Adrenal gland (tissue), 12 donors: Measurements from ENCODE around the gene PRKCE. TPM values are rescaled to one million over a fixed set of nuclear protein-coding genes. Genes with fewer than 3 reads are reported as not detected.

ENCODE experiments used
- DNase-seq, 7 donors: peaks; one replicate each; pipeline ENCODE4 v3.0.0-alpha.2; 2019 to 2020
- H3K27ac ChIP-seq, 5 donors: fragments of 200-600 bp; sonication (generic) in 4 of 5; 1 replicate in 3 of 5; 2 replicates in 2 of 5; pipeline versions ENCODE4 v1.5.1 to v1.8.0; 2016 to 2020; ENCODE audit warnings: mild to moderate bottlenecking in 1 of 5
- H3K27me3 ChIP-seq: fragments of 200-600 bp; 2 replicates; pipeline ENCODE4 v1.8.0; 2021
- H3K36me3 ChIP-seq, 2 donors: fragments of 200-600 bp; replicated peaks in 1 of 2; 1 replicate in 1 of 2; 2 replicates in 1 of 2; pipeline versions ENCODE4 v1.5.1 to v1.8.0; 2018 to 2022
- H3K4me1 ChIP-seq, 2 donors: fragments of 200-600 bp; replicated peaks in 1 of 2; 1 replicate in 1 of 2; 2 replicates in 1 of 2; pipeline versions ENCODE4 v1.5.1 to v1.8.0; 2018 to 2021
- H3K4me3 ChIP-seq, 4 donors: fragments of 200-600 bp; sonication (generic) in 3 of 4; one replicate each; pipeline ENCODE4 v1.5.1; 2016 to 2018
- H3K9me3 ChIP-seq, 3 donors: fragments of 200-600 bp; sonication (generic) in 1 of 3; replicated peaks in 1 of 3; 1 replicate in 2 of 3; 2 replicates in 1 of 3; pipeline versions ENCODE4 v1.5.1 to v1.8.0; 2016 to 2021
- CTCF ChIP-seq, 6 experiments: fragments of 450-650 bp in 4 of 6; fragments of 200-600 bp in 2 of 6; sonication (generic) in 1 of 6; IDR thresholded peaks; 1 replicate in 5 of 6; 2 replicates in 1 of 6; pipeline versions ENCODE4 v1.5.1 to v1.8.0; 2016 to 2021; ENCODE audit warnings: antibody characterized with exemption in 6 of 6, mild to moderate bottlenecking in 2 of 6, moderate library complexity in 1 of 6
- POLR2A ChIP-seq, 2 donors: fragments of 450-650 bp; IDR thresholded peaks; one replicate each; pipeline ENCODE4 v1.6.1; 2017; ENCODE audit warnings: antibody characterized with exemption in 2 of 2, mild to moderate bottlenecking in 2 of 2, moderate library complexity in 1 of 2
- WGBS, 4 donors: extraction: QIAGEN DNeasy Blood & Tissue Kit in 2 of 4; methylation state at CpG; one replicate each; pipeline versions ENCODE4 v1.1.5 to v1.1.7; 2013 to 2017; 5-methylcytosine and 5-hydroxymethylcytosine counted together
- intact Hi-C, 2 donors: fragments of 100-400 bp; cut with DNase I; formaldehyde crosslinking; loops; one replicate each; pipeline versions ENCODE4 v1.14.1 to v1.15.0; 2022 to 2023
- polyA plus RNA-seq, 3 donors: library from polyadenylated mRNA; stranded (reverse); fragments of 200-250 nt in 2 of 3; fragments of 350-450 nt in 1 of 3; fragmentation: Illumina TruSeq in 1 of 3; extraction: RNeasy Lipid Tissue Mini Kit (QIAGEN cat#74804) in 1 of 3; gene quantifications; one replicate each; pipeline ENCODE4 v1.2.3, GENCODE V29; 2013 to 2014
- total RNA-seq, 9 donors: library from RNA; depleted of rRNA in 4 of 9; stranded (reverse); fragments of >200 nt in 4 of 9; fragments of 120-200 nt in 1 of 9; fragmentation: NEBNext Ultra II Directional in 1 of 9; extraction: Animal tissue kit (Norgen Biotek cat#: 25700) in 1 of 9; gene quantifications; one replicate each; pipeline versions ENCODE4 v1.1.0 to v1.2.4, GENCODE V29; 2013 to 2023
- donor health status: healthy with polysubstance abuse.
- donor health status: Bipolar disorder and iron deficiency.
- donor health status: DM: yes; HTN: yes; CAD: no.
- donor health status: DM: no; HTN: no; CAD: no.
- donor health status: DM: no; HTN: no; CAD: no.
- donor health status: DM: yes; HTN: yes; CAD: no.

Gene PRKCE
- total and polyA plus RNA-seq, 12 donors = 1.9 to 19.2 (median 8.0) TPM

DNA sequence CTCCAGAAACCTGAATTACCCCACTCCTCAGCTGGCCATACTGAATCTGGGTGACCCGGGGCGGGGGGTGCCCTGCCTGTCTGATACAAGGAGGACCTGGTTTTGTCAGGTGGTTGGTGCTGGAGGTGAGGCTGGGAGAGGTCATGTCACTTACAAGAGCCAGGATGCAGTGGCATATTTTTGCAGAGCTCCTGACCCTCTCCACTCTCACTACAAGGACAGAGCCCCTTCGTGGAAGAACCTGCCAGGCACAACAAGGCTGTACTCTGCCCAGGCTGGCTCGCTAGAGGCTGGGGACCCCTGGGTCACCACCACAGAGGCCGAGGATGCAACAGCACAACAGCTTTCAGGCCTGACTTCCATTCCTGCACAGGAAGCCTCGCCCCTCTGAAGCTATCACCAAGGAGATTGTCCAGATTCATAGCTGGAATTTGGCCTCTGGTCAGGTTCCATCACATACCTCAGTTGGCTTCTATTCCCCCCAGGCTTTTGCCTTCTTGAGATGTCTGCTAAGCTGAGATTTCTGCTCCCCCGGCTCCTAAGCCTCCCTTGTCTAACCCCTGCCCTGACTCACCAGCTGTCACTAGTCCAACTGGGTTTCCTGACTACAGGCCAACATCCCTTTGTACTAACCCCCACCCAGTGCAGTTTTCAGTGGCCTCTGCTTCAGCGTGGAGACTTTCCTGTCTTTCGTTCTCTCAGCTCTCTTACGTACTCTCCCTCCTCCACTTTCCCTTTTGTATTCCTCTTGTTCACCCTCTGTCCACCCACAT lies 513.2 kb downstream of the PRKCE start:
- intact Hi-C loops = no loop called here
- Histone ChIP-seq H3K36me3 (no peaks in the 10 kb centered on the region), H3K9me3 (no peaks in the 10 kb centered on the region), H3K27me3 (no peaks in the 10 kb centered on the region), H3K4me1 (no peaks in the 10 kb centered on the region), H3K27ac (peak overlapping the region in 2 of 5 donors; percentile 36 to 77), H3K4me3 (no peak overlapping the region)
- TF ChIP-seq POLR2A (IDR thresholded peaks at IDR 0.05) (no peak), CTCF (IDR thresholded peaks at IDR 0.05) (no peak)
- WGBS, 4 donors = 51 to 68% (median 67%) methylated on average over 7 to 10 of the region's 10 CpGs
- peak; percentile 39 to 88 (median 76) for DNase-seq

DNA sequence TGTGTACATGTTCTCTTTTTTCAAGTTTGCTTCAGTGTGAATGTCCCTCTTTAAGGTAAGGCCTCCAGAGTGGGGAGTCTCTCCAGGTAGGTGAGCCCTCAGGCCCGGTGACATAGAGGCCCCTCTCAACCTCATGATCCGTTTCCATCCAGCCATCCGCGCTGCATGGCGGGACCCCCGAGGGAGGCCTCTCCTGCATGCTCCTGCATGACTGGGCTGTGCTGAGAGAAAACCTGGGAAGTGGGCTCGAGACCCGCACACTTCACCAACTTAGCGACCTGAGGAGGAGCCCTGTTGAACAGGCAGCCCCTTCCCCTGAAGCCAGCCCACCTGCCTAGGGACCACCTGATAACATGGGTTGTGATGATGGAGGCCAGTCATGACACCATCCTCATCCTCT lies 514.4 kb downstream of the PRKCE start:
- no peaks in the 10 kb centered on the region for H3K4me1 ChIP-seq
- H3K27ac ChIP-seq = peak overlapping the region in 1 of 5 donors; percentile 77
- WGBS, 4 donors = 91 to 99% (median 97%) methylated on average over 9 of the region's 9 CpGs

DNA sequence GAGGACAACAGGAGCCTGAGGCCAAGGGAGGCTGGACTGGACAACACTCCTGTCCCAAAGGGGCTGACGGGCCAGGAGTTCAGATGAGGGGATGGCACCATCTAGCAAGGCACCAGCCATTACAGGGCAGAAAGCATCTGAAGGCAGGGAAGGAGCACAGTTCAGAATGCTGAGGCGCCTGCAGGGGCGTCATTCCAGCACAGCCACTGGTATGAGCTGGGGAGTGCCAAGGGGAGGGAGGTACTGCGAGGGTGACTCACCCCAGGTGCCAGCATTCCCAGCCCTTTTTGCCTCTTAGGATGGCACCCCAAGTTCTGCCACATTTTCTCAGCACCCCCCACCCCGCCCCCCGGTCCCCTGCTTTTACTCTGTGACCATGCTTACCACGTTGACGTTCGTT lies 515.9 kb downstream of the PRKCE start:
- no peaks in the 10 kb centered on the region for H3K36me3 ChIP-seq
- no peaks in the 10 kb centered on the region for H3K27me3 ChIP-seq
- no peak overlapping the region for H3K27ac ChIP-seq
- intact Hi-C loops = no loop called here
- WGBS, 4 donors = 96 to 98% (median 98%) methylated on average over 9 of the region's 9 CpGs
- TF ChIP-seq POLR2A (IDR thresholded peaks at IDR 0.05) = no peak
- TF ChIP-seq CTCF (IDR thresholded peaks at IDR 0.05) = no peak
- H3K9me3 ChIP-seq = no peaks in the 10 kb centered on the region
- H3K4me3 ChIP-seq = no peak overlapping the region
- DNase-seq = no peak
- H3K4me1 ChIP-seq = no peaks in the 10 kb centered on the region

More for the DNA sequence above, 514.4 kb downstream of the PRKCE start:
- TF ChIP-seq POLR2A (IDR thresholded peaks at IDR 0.05) = no peak
- no peak for TF ChIP-seq CTCF (IDR thresholded peaks at IDR 0.05)
- DNase-seq = no peak
- intact Hi-C loops = no loop called here
- H3K4me3 ChIP-seq = no peak overlapping the region
- H3K27me3 ChIP-seq = no peaks in the 10 kb centered on the region
- H3K36me3 ChIP-seq = no peaks in the 10 kb centered on the region
- no peaks in the 10 kb centered on the region for H3K9me3 ChIP-seq

DNA sequence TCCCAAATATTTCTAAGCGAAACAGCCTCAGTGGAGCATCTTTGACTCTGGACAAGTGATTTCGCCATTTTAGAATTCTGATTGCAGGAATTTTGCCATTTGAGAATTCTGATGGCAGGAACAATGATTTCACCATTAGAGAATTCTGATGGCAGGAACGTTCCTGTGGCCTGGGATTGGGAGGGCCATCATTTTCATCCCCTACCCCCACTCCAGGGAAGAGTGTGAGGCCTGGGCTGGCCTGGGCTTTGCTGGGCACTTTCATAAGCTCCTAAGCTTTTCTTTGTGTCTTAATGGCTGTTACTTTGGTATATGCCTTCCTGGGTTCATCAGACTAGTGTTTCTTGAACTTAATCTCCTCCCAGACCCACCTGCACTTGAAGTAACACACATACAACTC lies 516.4 kb downstream of the PRKCE start:
- intact Hi-C loops = no loop called here
- 83 to 96% (median 92%) methylated on average over 2 to 3 of the region's 3 CpGs for WGBS, 4 donors
- no peak for DNase-seq
- no peaks in the 10 kb centered on the region for H3K9me3 ChIP-seq
- no peaks in the 10 kb centered on the region for H3K27me3 ChIP-seq
- H3K36me3 ChIP-seq = no peaks in the 10 kb centered on the region
- no peak overlapping the region for H3K4me3 ChIP-seq
- TF ChIP-seq CTCF (IDR thresholded peaks at IDR 0.05) = no peak
- TF ChIP-seq POLR2A (IDR thresholded peaks at IDR 0.05) = no peak
- H3K27ac ChIP-seq = no peak overlapping the region
- no peaks in the 10 kb centered on the region for H3K4me1 ChIP-seq
